HG03025 (cell line): ENCODE measurements around the gene KCNAB1.
"Not testable (repeated sequence)": the region's sequence is repeated elsewhere in the genome, so short reads cannot be mapped to it uniquely, and the experiment has no call there.

Experiments used
- ATAC-seq: cut with Tn5 transposase; IDR thresholded peaks from one replicate; pipeline ENCODE4 v1.9.1; 2021; ENCODE audit warnings: mild to moderate bottlenecking, moderate library complexity; ENCODE audit not compliant: unreplicated experiment, low FRiP score

Gene KCNAB1

DNA sequence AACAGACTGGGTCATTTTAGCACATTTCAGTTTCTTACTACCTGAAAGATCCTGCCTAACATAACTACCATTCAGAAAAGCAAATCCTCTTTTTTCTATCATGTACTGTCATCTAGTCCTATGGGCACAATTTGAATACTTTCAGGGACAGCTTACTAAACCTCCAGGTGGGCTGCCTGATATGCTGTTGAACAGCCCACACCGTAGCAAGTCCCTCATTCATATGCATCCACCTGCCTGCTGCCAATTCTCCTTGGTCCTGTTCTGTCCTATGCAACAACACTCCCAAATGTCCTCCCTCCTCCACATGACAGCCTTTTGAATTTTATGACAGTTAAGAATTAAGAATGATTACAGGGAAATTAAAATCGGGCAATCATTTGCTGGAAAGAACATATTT, 137.9 kb downstream of the KCNAB1 start:
- no peak for ATAC-seq

- no peak for ATAC-seq
Observed at GRCh38 chr3:156259896-156260295, 139.5 kb downstream of the KCNAB1 start.

DNA sequence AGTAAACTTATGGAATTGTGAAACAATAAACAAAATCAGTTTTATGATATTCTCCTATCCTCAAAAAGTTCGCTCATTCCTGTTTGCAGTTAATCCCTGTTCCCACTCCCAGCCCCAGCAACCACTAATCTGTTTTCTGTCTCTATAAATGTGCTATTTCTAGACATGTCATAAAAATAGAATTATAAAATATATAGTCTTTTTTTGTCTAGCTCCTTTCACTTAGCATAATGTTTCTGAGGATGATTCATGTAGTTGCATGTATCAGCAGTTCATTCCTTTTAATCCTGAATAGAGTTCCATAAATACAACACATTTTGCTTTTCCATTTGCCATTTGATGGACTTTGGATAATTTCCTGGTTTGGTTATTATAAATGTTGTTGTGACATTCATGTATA, 140.0 kb downstream of the KCNAB1 start:
- ATAC-seq, result no peak

GRCh38 chr3:156264771-156265170, 144.4 kb downstream of the KCNAB1 start:
- ATAC-seq, result no peak

GRCh38 chr3:156271508-156271907, 151.1 kb downstream of the KCNAB1 start:
- no peak for ATAC-seq

DNA sequence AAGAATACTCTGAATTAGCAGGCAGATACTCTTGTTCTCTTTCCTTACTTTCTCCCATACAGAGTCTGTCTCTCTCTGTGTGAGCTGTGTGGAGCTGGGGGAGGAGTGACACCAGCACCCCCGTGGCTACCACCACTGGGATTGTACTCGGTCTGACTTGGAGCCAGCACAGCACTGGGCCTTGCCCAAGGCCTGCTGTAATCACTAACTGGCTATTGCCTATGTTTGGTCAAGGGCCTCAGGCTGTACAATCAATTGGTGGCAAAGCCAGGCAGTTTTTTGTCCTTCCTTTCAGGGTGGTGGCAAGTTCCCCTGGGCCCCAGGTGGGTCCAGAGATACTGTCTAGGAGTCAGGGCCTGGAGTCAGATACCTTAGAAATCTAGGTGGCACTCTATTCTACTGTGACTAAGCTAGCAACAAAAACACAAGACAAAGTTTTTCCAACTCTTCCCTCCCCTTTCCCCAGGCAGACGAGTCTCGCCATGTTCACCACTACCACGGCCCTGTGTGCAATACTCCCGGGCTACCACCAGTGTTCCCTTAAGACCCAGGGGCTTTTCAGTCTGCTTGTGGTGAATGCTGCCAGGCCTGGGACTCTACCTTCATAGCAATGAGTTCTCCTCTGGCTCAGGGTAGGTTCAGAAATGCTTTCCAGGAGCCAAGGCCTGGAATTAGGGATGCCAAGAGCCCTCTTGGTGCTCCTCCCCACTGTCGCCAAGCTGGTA, 151.8 kb downstream of the KCNAB1 start:
- no peak for ATAC-seq

GRCh38 chr3:156273111-156273694, 152.8 kb downstream of the KCNAB1 start:
- no peak for ATAC-seq

DNA sequence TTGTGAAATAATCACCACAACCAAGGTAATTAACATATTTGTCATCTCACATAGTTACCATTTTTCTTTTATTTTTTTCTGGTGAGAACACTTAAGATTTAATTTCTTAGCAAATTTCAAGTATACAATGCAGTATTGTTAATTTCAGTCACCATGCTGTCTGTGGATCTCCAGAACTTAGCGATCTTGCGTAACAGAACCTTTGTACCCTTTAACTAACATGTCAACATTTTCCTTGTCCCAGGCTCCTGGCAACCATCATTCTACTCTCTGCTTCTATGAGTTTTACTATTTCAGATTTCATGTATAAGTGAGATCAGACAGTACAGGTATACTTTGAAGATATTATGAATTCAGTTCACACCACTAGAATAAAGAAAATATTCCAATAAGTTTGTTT, 154.4 kb downstream of the KCNAB1 start:
- ATAC-seq, result no peak

DNA sequence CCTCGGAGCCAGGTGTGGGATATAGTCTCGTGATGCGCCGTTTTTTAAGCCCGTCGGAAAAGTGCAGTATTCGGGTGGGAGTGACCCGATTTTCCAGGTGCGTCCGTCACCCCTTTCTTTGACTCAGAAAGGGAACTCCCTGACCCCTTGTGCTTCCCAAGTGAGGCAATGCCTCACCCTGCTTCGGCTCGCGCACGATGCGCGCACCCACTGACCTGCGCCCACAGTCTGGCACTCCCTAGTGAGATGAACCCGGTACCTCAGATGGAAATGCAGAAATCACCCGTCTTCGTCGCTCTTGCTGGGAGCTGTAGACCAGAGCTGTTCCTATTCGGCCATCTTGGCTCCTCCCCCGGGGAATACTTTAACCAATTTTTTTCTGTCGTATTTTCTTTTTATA, 164.3 kb downstream of the KCNAB1 start:
- not testable (repeated sequence) for ATAC-seq

GRCh38 chr3:156285626-156286025, 165.2 kb downstream of the KCNAB1 start:
- no peak for ATAC-seq

DNA sequence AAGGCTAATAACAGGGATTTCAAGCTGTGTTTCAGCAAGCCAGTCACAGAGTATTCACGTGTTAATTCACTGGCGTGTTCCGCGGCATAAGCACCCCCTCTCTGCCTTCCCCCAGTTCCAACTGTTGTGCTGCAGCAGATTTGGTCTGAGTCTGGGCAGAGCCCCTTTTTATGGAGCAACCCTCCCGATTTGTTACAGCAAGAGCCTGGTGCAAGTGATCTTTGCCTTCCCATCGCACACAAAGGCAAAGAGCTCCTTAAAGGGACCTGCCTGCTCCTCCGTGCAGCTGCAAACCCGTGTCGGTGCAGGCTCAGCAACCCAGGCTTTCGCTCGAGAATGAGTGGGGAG, 170.5 kb downstream of the KCNAB1 start:
- no peak for ATAC-seq

DNA sequence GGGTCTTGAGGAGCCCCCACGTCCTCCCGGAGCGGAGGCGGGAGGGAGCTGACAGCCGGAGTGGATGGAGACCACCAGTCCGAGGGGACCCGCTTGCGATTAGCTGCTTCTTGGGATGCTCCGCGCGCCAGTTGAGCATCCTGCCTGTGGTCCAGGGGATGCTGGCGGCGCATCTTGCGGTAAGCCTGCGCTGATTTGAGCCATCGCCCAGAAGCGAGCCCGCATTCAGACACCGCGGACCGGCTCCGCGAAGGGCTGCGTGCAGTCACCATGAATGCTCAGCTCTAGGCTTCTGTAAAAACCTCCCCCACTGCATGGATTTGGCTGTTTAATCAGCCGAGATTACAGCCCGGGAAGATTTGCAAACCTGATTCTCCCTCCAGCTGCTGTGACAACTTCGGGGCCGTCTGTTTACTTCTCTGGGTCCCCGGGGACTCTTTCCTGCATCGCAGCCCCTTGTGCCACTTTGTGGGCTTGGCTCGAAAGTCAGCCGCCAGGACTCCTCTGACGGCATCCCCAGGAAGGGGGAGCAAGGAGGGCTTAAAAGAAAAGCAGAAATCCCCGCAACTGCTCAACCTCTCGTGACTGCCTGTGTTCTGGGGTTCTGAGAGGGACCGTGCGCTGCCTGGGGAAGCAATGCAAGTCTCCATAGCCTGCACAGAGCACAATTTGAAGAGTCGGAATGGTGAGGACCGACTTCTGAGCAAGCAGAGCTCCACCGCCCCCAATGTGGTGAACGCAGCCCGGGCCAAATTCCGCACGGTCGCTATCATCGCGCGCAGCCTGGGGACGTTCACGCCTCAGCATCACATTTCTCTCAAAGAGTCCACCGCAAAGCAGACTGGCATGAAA, 171.1 kb downstream of the KCNAB1 start:
- ATAC-seq, result no peak

GRCh38 chr3:156293566-156293965, 173.2 kb downstream of the KCNAB1 start:
- ATAC-seq, result no peak

DNA sequence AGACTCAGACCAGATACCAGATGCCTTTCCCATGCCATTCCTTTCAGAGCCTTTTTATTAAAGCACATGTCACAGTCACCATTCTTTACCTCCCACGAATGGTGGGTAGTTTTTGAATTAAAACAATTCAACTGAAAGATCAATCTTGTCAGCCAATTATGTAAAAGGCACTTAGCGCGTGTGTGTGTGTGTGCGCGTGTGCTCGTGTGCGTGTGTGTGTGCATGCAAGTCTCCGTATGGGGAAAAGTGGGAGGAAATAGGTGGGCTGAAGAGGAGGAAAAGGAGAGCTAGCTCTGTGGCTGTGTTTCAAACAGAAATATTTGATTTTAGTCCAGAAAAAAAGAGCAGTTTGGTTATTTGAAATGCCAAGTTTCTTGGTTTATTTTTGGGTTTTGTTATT, 177.2 kb downstream of the KCNAB1 start:
- ATAC-seq, result no peak

GRCh38 chr3:156298014-156298413, 177.6 kb downstream of the KCNAB1 start:
- ATAC-seq, result no peak

GRCh38 chr3:156298938-156299337, 178.6 kb downstream of the KCNAB1 start:
- ATAC-seq, result no peak

GRCh38 chr3:156299569-156299968, 179.2 kb downstream of the KCNAB1 start:
- ATAC-seq, result no peak

- ATAC-seq, result no peak
Observed at GRCh38 chr3:156300371-156300770, 180.0 kb downstream of the KCNAB1 start.

GRCh38 chr3:156300929-156301840, 180.8 kb downstream of the KCNAB1 start:
- no peak for ATAC-seq

DNA sequence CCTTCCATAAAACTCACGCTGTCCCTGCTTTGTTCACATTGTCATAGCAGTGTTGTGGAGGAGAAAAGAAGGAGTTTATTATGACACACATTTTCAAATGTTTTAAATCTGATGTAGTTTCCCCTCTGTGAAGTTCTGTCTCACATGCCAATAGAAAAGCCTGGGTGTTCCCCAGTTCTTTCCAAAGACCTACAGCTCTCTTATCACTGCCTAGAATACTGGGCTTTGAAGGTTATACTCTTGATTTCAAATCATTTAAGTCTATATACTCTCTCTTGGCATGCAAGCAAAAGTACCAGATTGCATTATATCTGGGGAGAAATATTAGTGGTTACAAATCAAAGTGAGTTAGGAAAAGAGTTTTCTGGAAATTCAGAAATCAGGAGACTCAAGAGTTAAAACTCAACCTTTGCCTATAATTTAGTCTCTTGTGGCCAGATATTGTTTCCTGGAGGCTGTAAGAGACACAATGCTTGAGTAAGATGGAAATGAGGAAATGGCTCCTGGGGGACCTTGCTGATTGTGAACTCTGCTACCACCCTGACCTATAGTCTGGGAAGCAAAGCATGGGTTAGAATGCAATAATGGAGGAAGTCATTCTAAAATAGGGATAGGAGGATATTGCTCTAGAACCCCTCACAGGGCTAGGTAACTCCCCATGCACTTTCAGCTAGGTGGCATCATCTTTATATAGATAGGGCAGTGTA, 182.8 kb downstream of the KCNAB1 start:
- no peak for ATAC-seq
